GM18907 (cell line): Measurements from ENCODE around the gene SSBP3.
"Not testable (repeated sequence)": the region's sequence is repeated elsewhere in the genome, so short reads cannot be mapped to it uniquely, and the experiment has no call there.

Experiments
- ATAC-seq: cut with Tn5 transposase; IDR thresholded peaks from one replicate; pipeline ENCODE4 v1.9.1; 2021; ENCODE audit warnings: mild to moderate bottlenecking, moderate library complexity; ENCODE audit not compliant: unreplicated experiment

Gene SSBP3

DNA sequence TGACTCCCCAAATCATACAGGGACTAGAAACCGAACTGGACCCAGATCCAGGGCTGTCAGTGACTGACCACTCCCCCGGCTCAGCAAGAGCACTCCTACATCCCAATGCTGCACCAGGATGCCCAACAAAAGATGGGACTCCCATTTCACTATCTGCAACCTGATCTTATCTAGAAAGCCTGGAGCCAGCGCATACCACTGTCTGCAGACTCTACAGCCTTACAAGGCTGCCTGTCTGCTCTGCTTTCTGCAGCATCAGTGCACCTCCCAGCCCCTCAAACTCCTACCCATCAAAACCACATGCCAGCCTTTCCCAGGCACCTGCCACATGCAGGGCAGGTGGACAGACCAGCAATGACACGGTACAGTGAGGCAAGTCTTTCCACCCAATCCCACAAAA lies 52.2 kb downstream of the SSBP3 start:
- ATAC-seq = no peak

DNA sequence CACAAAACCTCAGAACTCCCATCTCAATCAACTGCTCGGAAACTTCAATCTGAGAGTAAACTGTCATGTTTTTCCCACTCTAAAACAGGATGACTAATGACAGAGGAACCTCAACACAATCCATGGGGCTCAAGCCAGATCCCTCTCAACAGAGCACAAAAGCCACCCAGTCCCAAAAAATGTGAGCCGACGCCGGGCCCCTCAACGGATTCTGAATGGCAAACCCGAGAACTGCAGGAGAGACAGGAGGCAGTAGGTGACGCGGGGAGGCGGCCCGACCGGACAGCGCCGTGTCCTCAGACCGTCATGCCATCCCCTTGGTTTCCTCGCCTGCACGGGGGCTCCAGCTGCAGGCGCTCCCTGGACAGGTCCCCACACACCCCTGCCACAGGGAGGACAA lies 53.4 kb downstream of the SSBP3 start:
- no peak for ATAC-seq

DNA sequence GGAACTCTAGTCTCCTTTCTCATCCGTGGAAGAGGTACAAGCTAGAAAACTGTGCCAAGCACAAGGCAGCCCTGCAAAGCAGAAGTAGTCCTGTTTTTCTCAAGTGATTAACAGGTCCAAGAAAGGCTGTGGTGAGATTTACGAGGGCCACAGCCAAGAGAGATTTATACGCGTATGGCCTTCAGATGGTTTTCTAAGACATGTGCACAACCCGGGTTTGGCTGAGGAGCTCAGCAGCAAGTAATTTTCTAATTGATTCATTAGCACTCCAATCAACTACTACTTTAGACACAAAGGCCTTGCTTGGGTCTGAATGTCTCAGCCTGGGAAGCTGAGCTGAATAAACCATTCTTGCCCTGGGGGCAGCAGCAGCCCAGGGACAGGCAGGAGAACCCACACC lies 55.8 kb downstream of the SSBP3 start:
- ATAC-seq = no peak

DNA sequence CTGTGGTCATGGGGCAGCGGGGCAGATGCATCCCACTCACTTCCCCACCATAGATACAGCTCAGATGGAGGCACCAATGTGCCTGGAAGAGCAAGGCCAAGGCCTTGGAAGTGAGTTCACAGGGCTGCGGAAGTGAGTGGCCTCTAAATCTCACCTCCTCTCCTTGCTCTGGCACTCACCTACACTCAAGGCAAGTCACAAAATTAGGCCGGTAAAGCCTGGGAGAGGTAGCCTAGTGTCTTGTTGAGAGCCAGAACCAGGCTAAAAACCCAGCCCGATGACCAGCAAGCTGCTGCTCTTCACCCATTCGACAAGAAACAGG lies 57.5 kb downstream of the SSBP3 start:
- no peak for ATAC-seq

DNA sequence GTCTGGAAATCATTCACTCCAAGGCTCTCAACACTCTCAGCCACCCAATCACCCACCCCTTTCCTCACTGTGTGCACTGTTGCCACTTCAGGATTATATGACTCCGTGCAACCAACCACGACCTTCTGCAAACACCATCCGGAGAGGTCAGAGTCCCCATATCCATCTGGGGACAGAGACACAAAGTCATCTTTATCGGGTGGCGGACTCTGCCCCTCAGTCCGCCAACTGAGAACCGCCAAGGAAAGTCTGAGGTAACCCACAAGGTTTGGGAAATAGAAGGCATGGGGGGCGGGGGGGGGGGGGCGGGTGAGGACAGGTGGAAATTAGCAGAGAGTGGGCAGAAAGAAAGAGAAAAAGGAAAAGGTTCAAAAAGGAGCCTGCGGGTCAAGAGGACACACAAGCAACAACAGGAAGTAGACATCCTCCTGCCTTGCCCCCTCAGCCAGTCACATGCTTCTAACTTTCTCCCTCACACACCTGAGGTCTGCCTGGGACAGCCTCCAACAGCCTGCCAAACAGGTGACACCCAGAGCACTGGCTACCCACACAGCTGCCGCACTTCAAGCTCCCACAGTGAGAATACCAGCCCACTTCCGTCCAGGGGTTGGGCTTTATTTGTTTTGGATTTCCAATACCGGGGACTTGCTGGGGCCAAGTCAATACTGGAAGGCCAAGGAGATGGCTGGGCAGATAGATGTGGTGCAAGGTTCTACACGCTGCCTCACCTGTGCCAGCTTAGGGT lies 58.1 kb downstream of the SSBP3 start:
- ATAC-seq = no peak

DNA sequence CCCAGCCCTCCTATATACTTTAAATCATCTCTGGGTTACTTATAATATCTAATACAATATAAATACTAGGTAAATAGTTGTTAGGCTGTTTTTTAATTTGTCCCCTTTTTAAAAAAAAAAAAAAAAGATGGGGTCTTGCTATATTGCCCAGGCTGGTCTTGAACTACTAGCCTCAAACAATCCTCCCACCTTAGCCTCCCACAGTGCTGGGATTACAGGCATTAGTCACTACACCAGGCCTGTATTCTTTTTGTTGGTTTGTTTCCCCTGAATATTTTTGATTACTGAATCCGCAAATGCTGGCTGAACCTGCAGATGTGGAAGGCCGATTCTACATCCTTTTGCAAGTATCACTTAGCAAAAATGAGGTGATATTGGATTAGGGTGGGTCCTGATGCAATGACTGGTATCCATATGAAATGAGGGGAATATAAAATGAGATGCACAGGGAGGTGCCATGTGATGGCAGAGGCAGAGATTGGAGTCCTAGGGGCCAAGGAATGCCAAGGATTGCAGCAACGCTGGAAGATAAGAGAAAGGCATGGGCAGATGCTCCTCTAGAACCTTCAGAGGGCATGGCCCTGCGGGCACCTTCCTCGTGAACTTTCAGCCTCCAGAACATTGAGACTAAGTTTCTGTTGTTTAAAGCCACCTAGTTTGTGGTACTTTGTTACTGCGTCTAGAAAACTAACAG lies 58.8 kb downstream of the SSBP3 start:
- ATAC-seq = no peak

DNA sequence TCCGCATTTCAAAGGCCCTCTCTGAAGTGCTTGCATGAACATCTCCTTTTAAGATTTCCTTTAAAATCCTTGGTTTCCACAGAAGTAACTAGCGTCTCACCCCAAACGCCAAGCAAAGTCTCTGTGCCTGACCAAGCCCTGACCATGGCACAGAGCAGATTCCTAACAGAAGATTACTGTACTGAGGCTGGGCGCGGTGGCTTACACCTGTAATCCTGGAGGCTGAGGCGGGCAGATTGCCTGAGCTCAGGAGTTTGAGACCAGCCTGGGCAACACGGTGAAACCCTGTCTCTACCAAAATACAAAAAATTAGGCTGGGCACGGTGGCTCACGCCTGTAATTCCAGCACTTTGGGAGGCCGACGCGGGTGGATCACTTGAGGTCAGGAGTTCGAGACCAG lies 60.6 kb downstream of the SSBP3 start:
- ATAC-seq = not testable (repeated sequence)

DNA sequence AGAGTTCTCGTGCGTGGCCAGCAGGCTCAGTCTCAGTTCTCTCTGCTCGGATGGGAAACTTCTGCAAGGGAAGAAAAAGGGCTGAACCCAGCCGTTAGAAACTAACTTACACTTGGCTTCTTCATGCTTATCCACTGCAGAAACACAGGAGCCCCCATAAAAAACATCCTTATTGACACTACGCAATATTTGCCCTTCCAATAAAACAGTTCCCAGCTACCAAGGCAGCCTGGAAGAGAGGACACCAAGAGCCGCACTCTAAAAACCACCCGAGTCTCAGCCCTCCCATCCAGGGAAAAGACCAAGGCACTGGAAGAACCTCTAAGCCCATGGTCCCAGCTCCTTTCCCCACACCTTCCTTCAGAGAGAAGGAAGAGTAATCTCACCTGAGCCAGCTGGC lies 61.1 kb downstream of the SSBP3 start:
- no peak for ATAC-seq

DNA sequence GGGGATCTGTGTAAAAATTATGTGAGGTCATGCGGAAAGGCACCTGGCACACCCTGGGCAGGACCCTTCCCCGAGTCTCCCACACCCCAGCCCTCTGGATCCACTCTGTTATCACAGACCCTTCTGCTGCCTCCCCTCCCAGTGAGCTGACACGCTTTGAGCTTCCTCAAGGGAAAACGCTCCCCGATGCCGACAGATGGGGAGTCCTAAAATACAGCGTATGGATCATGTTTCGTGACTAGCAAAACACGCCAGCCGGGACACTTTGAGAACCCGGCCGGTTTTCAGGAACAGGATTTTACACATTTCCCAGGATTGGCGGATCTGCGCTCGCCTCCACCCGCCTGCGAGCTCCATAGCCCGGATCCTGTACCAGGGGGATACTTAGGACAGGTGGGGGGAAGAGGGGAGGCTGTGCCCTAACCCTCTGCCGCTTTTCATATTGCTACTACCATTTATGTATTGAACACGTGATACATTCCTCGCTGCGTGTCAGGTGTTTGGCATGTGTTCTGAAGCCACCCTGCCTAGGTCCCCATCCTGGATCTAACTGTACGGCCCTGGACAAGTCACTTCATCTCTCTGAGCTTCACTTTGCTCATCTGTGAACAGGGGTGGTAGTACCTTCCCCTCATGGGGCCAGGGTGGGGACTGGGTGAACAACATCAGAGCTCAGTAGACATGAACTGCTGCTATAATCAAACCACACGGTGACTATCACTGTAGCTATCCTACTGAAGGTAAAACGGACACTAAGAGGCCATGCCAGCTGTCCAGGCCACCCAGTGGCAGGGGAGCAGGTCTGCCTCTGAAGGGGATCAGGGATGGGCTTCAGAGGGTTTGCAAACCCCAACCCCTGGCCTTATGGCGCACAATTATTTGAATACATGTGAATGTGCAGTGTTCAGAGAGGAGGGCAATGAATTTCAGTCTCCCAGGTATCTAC lies 63.2 kb downstream of the SSBP3 start:
- ATAC-seq = no peak

DNA sequence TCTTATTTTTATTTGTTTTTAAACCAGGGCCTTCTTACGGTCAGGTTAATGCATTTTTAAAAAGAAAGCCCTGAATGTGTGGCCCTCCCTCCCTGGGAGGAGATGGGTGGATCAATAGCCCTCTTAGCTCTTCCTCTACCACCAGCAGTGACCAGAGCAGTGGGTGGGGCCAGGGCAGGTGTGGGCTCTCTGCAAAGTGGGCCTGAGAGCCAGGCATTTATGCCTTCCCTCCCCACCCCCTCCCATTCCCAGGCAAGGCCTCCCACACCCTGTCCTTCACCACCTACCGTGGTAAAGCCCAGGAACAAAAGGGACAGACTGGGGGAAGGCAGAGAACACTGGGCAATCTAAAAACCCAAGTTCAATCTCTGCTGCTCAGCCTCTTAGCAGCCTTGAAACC lies 63.9 kb downstream of the SSBP3 start:
- no peak for ATAC-seq

DNA sequence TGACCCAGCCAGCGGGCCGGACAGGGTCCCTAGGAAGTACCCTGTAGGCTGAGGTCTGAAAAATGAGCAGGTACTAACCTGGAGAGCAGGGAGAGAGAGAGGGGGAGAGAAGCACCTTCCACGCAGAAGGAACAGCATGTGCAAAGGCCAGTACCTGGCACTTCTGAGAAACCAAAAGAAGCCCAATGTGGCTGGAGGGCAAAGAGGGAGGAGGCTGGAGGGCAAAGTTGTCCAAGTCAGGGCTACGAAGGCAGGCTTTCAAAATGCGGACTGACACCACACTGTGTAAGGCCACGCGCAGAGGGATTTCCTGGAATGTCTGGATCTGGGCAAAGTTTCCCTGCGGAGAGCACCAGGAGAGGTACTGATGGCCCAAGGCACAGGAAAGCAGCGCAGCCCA lies 64.4 kb downstream of the SSBP3 start:
- ATAC-seq = no peak

DNA sequence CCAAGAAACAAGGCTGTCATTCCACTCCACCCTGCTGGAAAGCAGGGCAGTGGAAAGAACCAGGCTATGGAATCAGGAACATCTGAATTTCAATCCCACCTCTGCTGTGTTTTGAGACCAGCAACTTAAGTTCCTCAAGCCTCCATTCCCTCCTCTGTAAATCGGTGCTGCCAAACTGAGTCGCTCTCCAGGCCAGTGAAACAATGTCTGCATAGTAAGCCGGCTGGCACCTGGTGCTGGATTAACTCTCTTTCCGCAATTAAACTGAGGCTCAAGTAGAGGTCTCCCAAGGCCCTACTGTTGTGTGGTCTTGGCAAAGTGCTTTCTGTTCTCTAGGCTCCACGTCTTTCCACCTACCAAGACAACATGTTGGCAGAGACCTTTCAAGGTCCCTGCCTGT lies 65.3 kb downstream of the SSBP3 start:
- ATAC-seq = no peak

DNA sequence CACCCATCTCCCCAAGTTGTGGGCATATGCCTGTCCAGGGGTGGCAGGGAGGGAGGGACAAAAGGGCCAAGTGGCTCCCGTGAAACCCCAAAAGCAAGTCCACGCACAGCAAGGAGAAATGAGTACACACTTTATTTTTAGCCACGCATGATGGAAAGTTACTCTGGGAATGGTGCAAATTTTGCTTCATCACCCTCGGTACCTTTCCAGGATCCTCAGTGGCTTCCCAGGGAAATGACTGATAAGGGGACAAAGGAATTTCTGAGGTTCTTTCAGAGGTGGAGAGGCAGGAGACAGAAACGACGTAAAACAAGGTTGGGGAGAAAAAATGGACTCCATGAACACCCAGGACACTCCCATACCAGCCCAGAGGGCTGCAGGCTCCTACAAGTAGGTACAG lies 65.8 kb downstream of the SSBP3 start:
- no peak for ATAC-seq

DNA sequence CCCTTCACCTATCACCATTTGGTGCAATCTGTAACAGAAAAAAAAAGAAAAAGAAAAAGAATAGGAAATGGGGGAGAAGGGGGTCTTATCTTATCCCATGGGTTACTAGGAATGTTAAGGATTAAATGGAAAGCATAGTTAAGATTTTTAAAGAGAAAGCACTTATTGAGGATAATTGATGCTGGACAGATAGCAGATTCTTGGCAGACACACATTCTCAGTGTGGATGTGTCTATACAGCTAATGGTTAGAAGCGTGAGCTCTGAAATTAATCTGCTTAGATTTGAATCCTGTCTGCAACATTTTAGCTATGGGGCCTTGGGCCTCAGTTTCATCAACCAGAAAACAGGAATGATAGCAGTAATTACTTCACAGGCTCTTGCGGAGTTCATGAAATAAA lies 67.1 kb downstream of the SSBP3 start:
- ATAC-seq = no peak

DNA sequence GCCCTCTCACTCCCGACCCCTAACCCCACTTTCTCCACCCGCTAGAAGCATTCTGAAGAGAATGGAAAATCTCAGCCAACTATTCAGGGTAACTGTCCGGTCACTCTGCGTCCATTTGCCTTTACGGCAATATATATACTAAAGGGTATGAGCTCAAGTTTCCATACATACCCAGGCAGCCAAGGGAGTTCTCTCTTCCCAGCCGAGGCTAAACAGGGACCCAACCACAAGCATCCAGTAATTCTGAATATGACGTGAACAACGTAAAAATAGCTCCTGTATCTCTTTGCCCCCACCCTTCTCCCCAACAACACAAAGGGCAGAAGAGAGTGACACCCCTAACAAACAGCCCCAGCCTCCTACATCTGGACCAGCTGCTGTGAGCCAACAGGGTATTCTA lies 67.7 kb downstream of the SSBP3 start:
- no peak for ATAC-seq

DNA sequence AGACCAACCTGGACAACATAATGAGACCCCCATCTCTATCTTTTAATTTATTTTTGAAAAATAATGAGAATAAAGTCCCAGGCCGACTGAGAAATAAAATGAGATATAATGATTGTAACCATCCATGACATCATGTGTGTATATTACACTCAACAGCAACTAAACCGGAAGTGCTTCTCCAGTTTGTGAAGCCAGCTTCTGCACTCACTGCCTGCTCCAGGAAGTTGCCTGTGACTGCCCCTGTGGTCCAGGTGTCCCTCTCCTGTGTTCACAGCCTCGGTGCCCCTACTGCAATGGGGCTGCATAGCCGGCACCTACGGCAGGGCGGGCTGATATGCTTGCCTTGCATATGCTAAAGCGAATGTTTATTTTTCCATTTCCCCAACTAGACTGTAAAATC lies 68.3 kb downstream of the SSBP3 start:
- no peak for ATAC-seq

DNA sequence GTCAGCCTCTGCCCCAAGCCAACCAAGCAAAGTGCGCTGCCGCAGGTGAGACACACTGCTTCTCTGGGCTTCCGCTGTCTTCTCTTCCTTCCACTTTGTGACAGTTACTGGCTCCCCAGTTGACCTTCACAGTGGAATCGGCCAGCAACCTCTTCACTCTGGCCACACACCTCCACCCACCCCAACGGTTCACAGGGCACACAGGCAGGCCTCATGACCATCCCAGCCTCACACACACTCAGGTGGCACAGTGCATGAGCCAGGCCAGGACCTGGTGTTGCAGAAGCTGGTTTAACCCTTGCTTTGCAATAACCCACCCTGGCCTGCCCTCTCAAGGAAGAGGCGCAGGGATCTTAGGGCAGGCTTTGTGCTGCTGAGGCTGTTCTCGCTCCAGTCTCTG lies 69.2 kb downstream of the SSBP3 start:
- no peak for ATAC-seq

DNA sequence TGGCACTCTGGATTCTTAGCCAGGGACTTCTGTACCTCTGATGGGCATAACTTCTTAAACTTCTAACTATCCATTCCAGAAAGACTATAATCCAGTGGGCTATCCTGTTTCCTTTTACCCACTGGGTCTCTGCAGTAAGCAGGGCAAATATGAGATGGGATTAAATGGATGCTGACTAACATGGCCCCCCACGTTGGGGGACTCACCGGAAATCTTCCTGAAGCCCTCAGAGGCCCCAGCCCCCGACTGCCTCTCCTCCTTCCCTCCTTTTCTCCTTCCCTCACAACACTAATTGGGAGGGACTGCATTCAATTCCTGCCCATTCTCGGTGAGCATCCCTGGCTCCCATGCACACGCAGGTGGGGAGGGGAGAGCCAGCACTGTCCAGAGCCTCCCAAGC lies 70.1 kb downstream of the SSBP3 start:
- ATAC-seq = no peak

DNA sequence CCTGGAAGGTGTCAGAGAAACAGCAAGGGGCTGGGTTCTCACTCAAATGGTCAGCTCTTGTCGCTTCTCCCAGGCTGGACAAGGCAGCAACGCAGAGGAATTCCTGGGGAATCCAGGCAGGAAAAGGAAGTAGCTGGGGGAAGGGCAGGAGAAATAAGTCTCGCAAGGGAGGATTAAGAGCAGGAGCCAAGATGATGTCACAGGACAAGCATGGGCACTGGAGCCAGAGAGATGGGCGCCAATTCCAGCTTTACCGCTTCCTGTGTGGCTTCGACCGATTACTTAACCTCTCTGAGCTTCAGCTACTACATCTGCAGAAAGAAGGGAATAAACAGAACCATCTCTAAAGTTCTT lies 70.5 kb downstream of the SSBP3 start:
- no peak for ATAC-seq

DNA sequence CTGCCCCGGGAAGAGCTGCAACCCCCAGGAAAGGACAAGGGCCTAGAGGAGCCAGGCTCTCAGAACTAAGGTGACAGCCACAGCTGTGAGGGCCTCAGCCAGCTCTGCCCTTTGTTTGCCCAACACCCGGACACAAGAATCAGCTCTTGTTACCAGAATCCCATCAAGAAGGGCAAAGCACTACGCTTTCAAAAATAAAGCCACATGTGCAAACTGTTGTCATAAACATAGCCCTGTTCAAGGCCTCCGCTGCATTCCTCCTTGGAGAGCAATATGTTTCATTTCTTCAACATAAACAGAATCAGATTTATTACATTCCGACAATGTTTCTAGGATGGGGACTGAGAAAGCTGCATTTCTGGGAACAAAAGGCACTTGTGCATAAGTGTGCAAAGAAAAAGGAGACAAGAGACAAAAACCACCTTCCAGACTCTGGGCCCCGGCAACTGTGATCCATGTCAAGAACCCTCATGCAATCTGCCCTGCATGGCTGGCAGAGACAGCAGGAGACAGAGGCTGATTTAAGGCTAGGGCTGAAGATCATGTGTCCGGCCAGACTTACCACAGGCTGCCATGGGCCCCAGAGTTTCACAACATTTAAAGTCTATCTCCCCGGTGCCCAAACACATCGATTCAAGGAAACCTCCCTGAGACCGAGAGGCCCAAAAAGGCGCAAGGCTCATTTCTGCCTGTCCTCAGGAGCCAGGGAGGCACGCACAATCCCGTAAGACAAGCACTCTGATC lies 71.0 kb downstream of the SSBP3 start:
- no peak for ATAC-seq
